Lung (tissue), 12 donors: ENCODE data around the gene SLCO3A1. TPM values are rescaled to one million over a fixed set of nuclear protein-coding genes. Genes with fewer than 3 reads are reported as not detected.

Experiments
- ATAC-seq: fragments of 200-7000 bp; cut with Tn5 transposase; one replicate; pipeline ENCODE4 v1.9.1; 2020; ENCODE audit warnings: moderate number of reproducible peaks; ENCODE audit not compliant: insufficient read depth, low FRiP score
- DNase-seq, 3 donors: peaks; one replicate each; pipeline ENCODE4 v3.0.0-alpha.2; 2013 to 2017
- H3K27ac ChIP-seq, 2 donors: one replicate each; pipeline ENCODE4 v1.5.1; 2013; ENCODE audit warnings: mild to moderate bottlenecking in 2 of 2, moderate library complexity in 2 of 2, control low read depth in 1 of 2, inconsistent platforms in 1 of 2, low read depth in 1 of 2, low read length in 1 of 2
- H3K27me3 ChIP-seq, 3 donors: one replicate each; pipeline ENCODE4 v1.5.1; 2013; ENCODE audit warnings: low read length in 2 of 3; ENCODE audit not compliant: control insufficient read depth in 3 of 3, insufficient read depth in 3 of 3
- H3K36me3 ChIP-seq, 4 donors: one replicate each; pipeline ENCODE4 v1.5.1; 2013; ENCODE audit warnings: low read length in 4 of 4, mild to moderate bottlenecking in 1 of 4, moderate library complexity in 1 of 4; ENCODE audit not compliant: control insufficient read depth in 4 of 4, insufficient read depth in 4 of 4
- H3K4me1 ChIP-seq, 5 donors: one replicate each; pipeline ENCODE4 v1.5.1; 2013; ENCODE audit warnings: low read length in 5 of 5, mild to moderate bottlenecking in 2 of 5, moderate library complexity in 1 of 5; ENCODE audit not compliant: control insufficient read depth in 5 of 5, insufficient read depth in 5 of 5
- H3K4me3 ChIP-seq: one replicate; pipeline ENCODE4 v1.5.1; 2013; ENCODE audit warnings: mild to moderate bottlenecking, control low read depth, moderate library complexity
- H3K9ac ChIP-seq, 2 donors: one replicate each; pipeline ENCODE4 v1.5.1; 2013; ENCODE audit warnings: low read length in 2 of 2, control low read depth in 1 of 2; ENCODE audit not compliant: insufficient read depth in 1 of 2
- H3K9me3 ChIP-seq, 4 donors: one replicate each; pipeline ENCODE4 v1.5.1; 2013; ENCODE audit warnings: low read length in 3 of 4, mild to moderate bottlenecking in 1 of 4, moderate library complexity in 1 of 4; ENCODE audit not compliant: control insufficient read depth in 4 of 4, insufficient read depth in 3 of 4
- WGBS, 2 donors: extraction: QIAGEN DNeasy Blood & Tissue Kit; methylation state at CpG; one replicate each; pipeline ENCODE4 v1.1.7; 2013; 5-methylcytosine and 5-hydroxymethylcytosine counted together
- polyA plus RNA-seq, 2 donors: library from polyadenylated mRNA; stranded (reverse); fragments of 200-250 nt; gene quantifications; one replicate each; pipeline ENCODE4 v1.2.1, GENCODE V29; 2013
- total RNA-seq, 2 donors: library from RNA; depleted of rRNA in 1 of 2; stranded (reverse); fragments of >200 nt in 1 of 2; gene quantifications; one replicate each; pipeline ENCODE4 v1.2.1, GENCODE V29; 2014 to 2021
- TF ChIP-seq, protein P1 (sequence below): IDR thresholded peaks from 2 replicates; pipeline ENCODE4 v1.5.1; 2012; ENCODE audit warnings: mild to moderate bottlenecking; ENCODE audit errors: control extremely low read depth, extremely low read depth
- donor health status: control.
- donor health status: control.
- donor health status: Bipolar disorder and iron deficiency.
- donor health status: healthy.
- donor health status: DM: yes; HTN: yes; CAD: no.

SLCO3A1 gene
- total and polyA plus RNA-seq, 4 donors = 20.5 to 56.3 (median 33.5) TPM

DNA sequence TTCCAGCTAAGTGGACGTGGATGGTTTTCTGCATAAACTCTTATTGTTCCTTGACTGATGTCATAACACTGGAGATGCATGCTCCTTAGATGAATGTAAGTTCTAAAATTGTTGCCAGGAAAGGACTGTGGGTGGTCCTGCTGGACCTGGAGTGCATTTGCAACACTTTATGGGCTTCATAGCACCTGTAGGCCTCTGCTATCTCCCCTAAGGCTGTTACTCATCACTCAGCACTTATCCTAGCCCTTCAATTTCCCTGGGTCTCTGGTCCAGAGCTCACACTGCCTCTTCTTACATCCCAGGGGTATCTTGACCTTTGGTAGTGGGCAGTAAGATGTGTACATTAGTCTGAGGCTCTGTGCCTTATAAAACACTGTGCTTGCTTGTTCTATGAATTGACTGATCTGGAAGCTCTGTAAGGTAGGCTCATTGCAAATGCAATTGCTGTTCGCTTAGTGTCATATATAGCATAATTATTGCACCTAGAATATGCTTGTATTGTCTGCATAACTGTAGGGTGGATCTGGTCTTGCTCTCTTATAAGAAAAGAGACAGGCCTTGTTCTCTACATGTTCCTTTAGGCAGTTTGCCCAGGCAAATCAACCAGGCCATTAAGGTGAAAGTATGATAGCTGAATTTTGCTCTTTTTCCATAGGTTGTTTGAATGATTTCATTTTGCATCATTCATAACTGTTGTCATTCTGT is 35.8 kb downstream of the SLCO3A1 start:
- Histone ChIP-seq H3K27me3 (no peaks in the 10 kb centered on the region), H3K4me1 (peaks cover 0 to 28% (median 4%) of the 10 kb centered on the region in 5 donors), H3K4me3 (no peak overlapping the region), H3K9me3 (no peaks in the 10 kb centered on the region), H3K27ac (no peak overlapping the region), H3K36me3 (peaks cover 0 to 2% (median 0%) of the 10 kb centered on the region in 4 donors), H3K9ac (no peak overlapping the region)
- DNase-seq = no peak
- no peak for ATAC-seq
- TF ChIP-seq, protein P1, sequence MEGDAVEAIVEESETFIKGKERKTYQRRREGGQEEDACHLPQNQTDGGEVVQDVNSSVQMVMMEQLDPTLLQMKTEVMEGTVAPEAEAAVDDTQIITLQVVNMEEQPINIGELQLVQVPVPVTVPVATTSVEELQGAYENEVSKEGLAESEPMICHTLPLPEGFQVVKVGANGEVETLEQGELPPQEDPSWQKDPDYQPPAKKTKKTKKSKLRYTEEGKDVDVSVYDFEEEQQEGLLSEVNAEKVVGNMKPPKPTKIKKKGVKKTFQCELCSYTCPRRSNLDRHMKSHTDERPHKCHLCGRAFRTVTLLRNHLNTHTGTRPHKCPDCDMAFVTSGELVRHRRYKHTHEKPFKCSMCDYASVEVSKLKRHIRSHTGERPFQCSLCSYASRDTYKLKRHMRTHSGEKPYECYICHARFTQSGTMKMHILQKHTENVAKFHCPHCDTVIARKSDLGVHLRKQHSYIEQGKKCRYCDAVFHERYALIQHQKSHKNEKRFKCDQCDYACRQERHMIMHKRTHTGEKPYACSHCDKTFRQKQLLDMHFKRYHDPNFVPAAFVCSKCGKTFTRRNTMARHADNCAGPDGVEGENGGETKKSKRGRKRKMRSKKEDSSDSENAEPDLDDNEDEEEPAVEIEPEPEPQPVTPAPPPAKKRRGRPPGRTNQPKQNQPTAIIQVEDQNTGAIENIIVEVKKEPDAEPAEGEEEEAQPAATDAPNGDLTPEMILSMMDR = no peak
- WGBS, 2 donors = 91 to 95% methylated on average over 2 of the region's 2 CpGs

DNA sequence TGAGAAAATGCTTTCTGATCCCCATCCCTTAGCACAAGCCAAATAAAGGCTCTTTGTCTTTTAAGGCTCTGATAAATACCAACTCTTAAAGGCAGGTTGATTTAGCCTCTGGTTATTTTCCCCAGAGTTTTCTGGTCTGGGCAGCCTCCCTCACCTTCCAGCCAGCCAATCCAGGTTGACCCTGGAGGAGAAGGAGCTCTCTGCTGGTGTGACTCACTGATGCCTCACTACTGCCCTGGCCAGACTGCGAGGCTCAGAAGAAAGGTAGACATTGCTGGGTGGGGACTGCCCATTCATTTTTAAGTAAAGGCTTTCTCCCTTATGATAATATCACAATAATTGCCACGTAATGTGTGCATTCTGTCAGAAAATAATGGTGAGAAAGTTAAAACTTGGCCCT is 37.1 kb downstream of the SLCO3A1 start:
- H3K27me3 ChIP-seq = no peaks in the 10 kb centered on the region
- ATAC-seq (no peak), DNase-seq (no peak)
- no peak overlapping the region for H3K27ac ChIP-seq
- whole genome bisulfite sequencing, 2 donors = 88 to 93% methylated on average over 2 of the region's 2 CpGs
- H3K4me1 ChIP-seq = peaks cover 0 to 31% (median 4%) of the 10 kb centered on the region in 5 donors
- no peak overlapping the region for H3K4me3 ChIP-seq
- H3K9me3 ChIP-seq = no peaks in the 10 kb centered on the region
- TF ChIP-seq, protein P1 = no peak
- H3K36me3 ChIP-seq = peaks cover 0 to 2% (median 0%) of the 10 kb centered on the region in 4 donors
- no peak overlapping the region for H3K9ac ChIP-seq

- Histone ChIP-seq H3K27ac (peak overlapping the region in 1 of 2 donors; percentile 80), H3K27me3 (no peaks in the 10 kb centered on the region), H3K4me1 (peaks cover 0 to 35% (median 4%) of the 10 kb centered on the region in 5 donors), H3K9me3 (no peaks in the 10 kb centered on the region), H3K4me3 (no peak overlapping the region), H3K9ac (no peak overlapping the region), H3K36me3 (peaks cover 0 to 2% (median 0%) of the 10 kb centered on the region in 4 donors)
- ATAC-seq (no peak), DNase-seq (no peak)
- 97 to 100% methylated on average over 1 of the region's 1 CpG for WGBS, 2 donors
- TF ChIP-seq, protein P1 = no peak
These were observed 37.6 kb downstream of the SLCO3A1 start for GRCh38 chr15:91891101-91891500.
